NB4 (cell line): ENCODE measurements around the gene NFATC2.

ENCODE experiments used
- DNase-seq: peaks from one replicate; pipeline ENCODE4 v3.0.0; 2010; ENCODE audit warnings: low read depth
- H3K4me3 ChIP-seq: one replicate; pipeline ENCODE4 v1.5.1; 2011; ENCODE audit warnings: mild to moderate bottlenecking, low read depth, low read length, moderate library complexity
- MYC ChIP-seq: IDR thresholded peaks from 2 replicates; pipeline ENCODE4 v1.6.1; 2011; ENCODE audit warnings: low read depth, low read length
- POLR2A ChIP-seq: IDR thresholded peaks from 2 replicates; pipeline ENCODE4 v1.6.1; 2011; ENCODE audit warnings: mild to moderate bottlenecking; ENCODE audit not compliant: insufficient read length; ENCODE audit errors: extremely low read depth
- TF ChIP-seq, protein P1 (sequence below): IDR thresholded peaks from one replicate; pipeline ENCODE4 v1.5.1; 2012; ENCODE audit warnings: low read depth, low read length
- TF ChIP-seq, protein P2 (sequence below): IDR thresholded peaks from 2 replicates; pipeline ENCODE4 v1.6.1; 2011; ENCODE audit warnings: low read depth, low read length

Gene NFATC2

DNA sequence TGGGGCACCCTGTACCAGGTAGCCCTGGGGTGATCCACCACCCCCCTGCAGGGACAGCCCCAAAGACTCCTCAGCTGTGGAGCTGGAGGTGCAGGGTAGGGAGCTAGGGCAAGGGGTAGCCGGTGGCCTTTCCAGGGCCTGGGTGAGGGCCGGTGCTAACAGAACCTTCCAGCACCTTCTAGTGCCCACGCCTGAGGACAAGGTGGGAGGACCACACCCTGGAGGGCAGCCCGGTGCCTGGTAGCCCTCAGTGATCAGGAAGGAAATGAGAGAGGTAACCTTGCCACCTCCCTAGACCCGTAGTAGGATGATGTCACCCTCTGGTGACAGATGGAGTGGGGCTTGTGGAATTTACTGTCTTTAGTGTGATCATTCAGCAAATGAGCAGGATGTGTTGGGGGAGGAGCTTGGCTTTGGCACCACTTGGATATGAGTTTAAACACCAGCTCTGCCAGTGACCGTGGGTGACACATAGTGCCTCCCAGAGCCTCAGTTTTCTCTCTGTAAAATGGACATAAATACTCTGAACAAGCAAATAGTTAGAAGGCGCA, 187.7 kb downstream of the NFATC2 start:
- no peak for DNase-seq
- no peak overlapping the region for H3K4me3 ChIP-seq
- TF ChIP-seq MYC: no peak
- TF ChIP-seq, protein P1, sequence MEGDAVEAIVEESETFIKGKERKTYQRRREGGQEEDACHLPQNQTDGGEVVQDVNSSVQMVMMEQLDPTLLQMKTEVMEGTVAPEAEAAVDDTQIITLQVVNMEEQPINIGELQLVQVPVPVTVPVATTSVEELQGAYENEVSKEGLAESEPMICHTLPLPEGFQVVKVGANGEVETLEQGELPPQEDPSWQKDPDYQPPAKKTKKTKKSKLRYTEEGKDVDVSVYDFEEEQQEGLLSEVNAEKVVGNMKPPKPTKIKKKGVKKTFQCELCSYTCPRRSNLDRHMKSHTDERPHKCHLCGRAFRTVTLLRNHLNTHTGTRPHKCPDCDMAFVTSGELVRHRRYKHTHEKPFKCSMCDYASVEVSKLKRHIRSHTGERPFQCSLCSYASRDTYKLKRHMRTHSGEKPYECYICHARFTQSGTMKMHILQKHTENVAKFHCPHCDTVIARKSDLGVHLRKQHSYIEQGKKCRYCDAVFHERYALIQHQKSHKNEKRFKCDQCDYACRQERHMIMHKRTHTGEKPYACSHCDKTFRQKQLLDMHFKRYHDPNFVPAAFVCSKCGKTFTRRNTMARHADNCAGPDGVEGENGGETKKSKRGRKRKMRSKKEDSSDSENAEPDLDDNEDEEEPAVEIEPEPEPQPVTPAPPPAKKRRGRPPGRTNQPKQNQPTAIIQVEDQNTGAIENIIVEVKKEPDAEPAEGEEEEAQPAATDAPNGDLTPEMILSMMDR: no peak
- TF ChIP-seq POLR2A: no peak
- TF ChIP-seq, protein P2, sequence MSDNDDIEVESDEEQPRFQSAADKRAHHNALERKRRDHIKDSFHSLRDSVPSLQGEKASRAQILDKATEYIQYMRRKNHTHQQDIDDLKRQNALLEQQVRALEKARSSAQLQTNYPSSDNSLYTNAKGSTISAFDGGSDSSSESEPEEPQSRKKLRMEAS: no peak

DNA sequence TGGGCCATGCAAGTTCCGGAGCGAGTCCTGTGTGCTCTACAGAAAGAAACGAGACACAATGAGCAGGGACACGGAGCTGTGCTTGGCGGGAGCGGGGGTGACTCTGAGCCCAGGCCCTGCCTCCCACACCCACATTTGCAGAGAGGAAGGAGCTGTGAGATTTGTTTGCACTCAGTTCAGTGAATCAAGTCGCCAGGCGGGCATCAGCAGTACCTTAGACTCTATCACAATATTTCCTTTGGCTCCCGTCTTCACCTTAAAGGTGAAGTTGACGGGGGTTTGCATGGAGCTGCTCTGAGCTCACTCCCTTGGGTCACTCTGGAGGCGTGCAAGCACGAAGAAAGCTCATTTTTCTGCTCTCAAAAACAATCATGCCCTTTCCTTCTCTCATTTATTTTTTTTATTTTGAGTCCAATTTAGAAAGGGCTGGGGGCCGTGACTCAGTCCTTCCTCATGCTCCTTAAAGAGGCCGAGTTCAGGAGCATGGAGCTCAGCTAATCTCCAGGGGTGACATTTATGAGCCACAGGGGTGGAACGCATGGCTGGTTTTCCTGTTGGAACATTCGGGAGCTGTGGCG, 188.2 kb downstream of the NFATC2 start:
- no peak overlapping the region for H3K4me3 ChIP-seq
- no peak for DNase-seq
- no peak for TF ChIP-seq MYC
- TF ChIP-seq POLR2A: no peak
- TF ChIP-seq, protein P1: no peak
- TF ChIP-seq, protein P2: no peak

DNA sequence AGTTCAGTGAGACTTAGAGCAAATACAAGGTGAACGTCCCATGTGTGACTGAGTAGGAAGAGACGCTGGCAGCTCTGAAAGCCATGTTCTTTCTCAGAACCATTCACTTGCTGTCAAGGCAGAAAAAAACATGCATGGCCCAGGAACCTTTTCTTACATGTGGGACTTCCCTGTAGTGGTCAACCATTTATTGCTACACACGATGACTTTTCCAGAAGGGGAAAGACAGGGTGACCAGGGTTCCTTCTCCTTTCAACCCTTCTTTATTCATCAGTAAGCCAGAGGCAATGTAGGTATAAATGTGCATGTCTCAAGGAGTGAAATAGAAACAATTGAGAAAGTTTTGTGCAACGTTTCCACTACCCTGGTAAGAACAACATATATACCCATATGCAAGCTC, 189.0 kb downstream of the NFATC2 start:
- no peak overlapping the region for H3K4me3 ChIP-seq
- TF ChIP-seq, protein P1: no peak
- TF ChIP-seq MYC: no peak
- DNase-seq: no peak

DNA sequence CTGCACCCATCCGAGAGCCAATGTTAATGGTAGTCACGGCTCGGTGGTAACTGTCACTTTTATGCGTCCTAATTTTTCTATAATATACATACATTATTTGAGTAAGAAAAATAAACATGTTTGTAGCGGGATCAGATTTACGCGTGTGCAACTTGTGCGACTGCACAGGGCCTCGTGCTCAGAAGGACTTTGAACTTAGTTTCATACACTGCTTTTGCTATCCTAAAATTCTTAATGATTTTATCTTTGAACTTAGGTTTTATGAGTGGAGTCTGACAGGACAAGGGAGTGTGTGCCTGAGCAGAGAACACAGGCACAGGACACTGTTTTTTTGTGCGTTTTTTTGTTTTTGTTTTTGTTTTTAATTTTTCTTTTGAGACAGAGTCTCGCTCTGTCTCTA, 189.7 kb downstream of the NFATC2 start:
- no peak overlapping the region for H3K4me3 ChIP-seq
- no peak for TF ChIP-seq POLR2A
- TF ChIP-seq, protein P2: no peak
- TF ChIP-seq, protein P1: no peak
- no peak for TF ChIP-seq MYC
- no peak for DNase-seq

DNA sequence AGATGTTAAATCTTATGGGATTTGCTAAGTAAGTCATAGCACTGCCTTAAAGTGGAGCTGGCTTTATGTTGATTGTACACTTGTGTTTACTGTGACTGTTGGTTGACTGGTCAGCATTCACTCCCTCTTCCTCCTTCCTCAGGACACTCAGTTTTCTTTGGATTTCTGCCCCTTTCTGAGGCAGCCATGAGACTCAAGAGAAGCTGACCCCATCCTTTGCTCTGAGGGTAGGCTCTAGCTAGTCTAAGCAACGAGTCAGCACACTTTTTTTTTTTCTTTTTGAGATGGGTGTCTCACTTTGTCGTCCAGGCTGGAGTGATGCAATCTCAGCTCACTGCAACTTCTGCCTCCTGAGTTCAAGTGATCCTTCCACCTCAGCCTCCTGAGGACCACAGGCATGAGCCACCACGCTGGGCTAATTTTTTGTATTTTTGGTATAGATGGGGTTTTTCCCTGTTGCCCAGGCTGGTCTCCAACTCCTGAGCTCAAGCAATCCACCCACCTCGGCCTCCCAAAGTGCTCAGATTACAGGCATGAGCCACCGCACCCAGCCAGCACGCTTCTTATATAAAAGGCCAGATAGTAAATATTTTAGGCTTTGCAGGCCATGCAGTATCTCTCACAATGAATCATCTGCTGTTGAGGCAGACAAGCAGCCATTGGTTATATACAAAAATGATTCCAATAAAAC, 191.4 kb downstream of the NFATC2 start:
- no peak for DNase-seq
- no peak overlapping the region for H3K4me3 ChIP-seq
- no peak for TF ChIP-seq MYC
- TF ChIP-seq, protein P1: no peak
- TF ChIP-seq, protein P2: no peak
- TF ChIP-seq POLR2A: no peak

DNA sequence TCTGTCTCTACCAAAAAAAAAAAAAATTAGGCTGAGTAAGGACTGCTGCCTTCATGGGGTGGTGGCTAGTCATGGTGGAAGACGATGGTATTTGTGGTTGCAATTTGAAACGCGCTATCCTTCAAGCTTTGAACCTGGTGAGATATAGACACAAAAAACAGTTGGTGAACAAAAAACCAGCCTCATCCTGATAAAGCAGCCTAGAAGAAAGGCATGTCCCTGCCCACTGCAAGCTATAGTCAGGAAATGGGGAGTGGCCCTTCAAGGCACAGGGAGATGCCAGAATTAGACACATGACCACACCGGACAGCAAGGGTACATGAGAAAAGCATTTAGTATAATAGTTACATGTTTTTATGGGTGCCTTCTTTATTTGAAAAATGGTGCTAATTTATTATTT, 193.6 kb downstream of the NFATC2 start:
- DNase-seq: no peak
- TF ChIP-seq POLR2A: no peak
- TF ChIP-seq, protein P2: no peak
- no peak overlapping the region for H3K4me3 ChIP-seq
